GM23338 (cell line): ENCODE measurements around the gene PDK4.

Experiments
- CREB1 ChIP-seq: fragments of 250-450 bp; sonication (Bioruptor Pico); IDR thresholded peaks from 2 replicates; pipeline ENCODE4 v1.5.0; 2020; ENCODE audit warnings: low read depth, mild to moderate bottlenecking, moderate library complexity
- CTCF ChIP-seq, 2 experiments: fragments of 200-600 bp in 1 of 2; sonication (generic) in 1 of 2; conservative IDR thresholded peaks; 2 replicates each; pipeline versions ENCODE4 v1.5.1 to v1.6.1; 2016 to 2017; ENCODE audit warnings: antibody characterized with exemption in 2 of 2, low read depth in 2 of 2, mild to moderate bottlenecking in 2 of 2, moderate library complexity in 1 of 2
- ETS1 ChIP-seq: IDR thresholded peaks from 2 replicates; pipeline ENCODE4 v1.6.1; 2016; ENCODE audit warnings: antibody characterized with exemption
- EZH2 ChIP-seq: fragments of 200-600 bp; sonication (generic); IDR thresholded peaks from one replicate; pipeline ENCODE4 v1.8.0; 2017; ENCODE audit warnings: antibody characterized with exemption, mild to moderate bottlenecking, low read depth; ENCODE audit not compliant: unreplicated experiment
- EZH2phosphoT487 ChIP-seq: fragments of 200-600 bp; sonication (generic); IDR thresholded peaks from one replicate; pipeline ENCODE4 v1.8.1; 2018; ENCODE audit warnings: antibody characterized with exemption; ENCODE audit not compliant: unreplicated experiment
- JUNB ChIP-seq: IDR thresholded peaks from one replicate; pipeline ENCODE4 v1.6.1; 2016; ENCODE audit warnings: antibody characterized with exemption; ENCODE audit not compliant: unreplicated experiment
- NANOG ChIP-seq: IDR thresholded peaks from 2 replicates; pipeline ENCODE4 v1.6.1; 2016; ENCODE audit warnings: antibody characterized with exemption, borderline replicate concordance
- POLR2AphosphoS5 ChIP-seq: IDR thresholded peaks from 2 replicates; pipeline ENCODE4 v1.6.1; 2016; ENCODE audit warnings: antibody characterized with exemption, low read depth
- REST ChIP-seq: IDR thresholded peaks from one replicate; pipeline ENCODE4 v1.6.1; 2018; ENCODE audit warnings: antibody characterized with exemption; ENCODE audit not compliant: unreplicated experiment
- STAT1 ChIP-seq: IDR thresholded peaks from one replicate; pipeline ENCODE4 v1.6.1; 2016; ENCODE audit warnings: antibody characterized with exemption; ENCODE audit not compliant: unreplicated experiment
- ZNF114 ChIP-seq: fragments of 250-450 bp; sonication (Bioruptor Pico); IDR thresholded peaks from 2 replicates; pipeline ENCODE4 v1.5.0; 2020; ENCODE audit warnings: mild to moderate bottlenecking, moderate library complexity
- ZNF331 ChIP-seq: fragments of 250-450 bp; sonication (Bioruptor Pico); IDR thresholded peaks from 2 replicates; pipeline ENCODE4 v1.5.0; 2020; ENCODE audit warnings: low read depth, mild to moderate bottlenecking, moderate library complexity
- ZNF462 ChIP-seq: fragments of 250-450 bp; sonication (Bioruptor Pico); IDR thresholded peaks from 2 replicates; pipeline ENCODE4 v1.5.0; 2020; ENCODE audit warnings: mild to moderate bottlenecking, moderate library complexity

GRCh38 chr7:95579318-95579717, 17.0 kb downstream of the PDK4 start:
- TF ChIP-seq CTCF (conservative IDR thresholded peaks at IDR 0.05; ENCODE audit: low read depth in 2 of 2) (no peak), ETS1 (no peak), EZH2 (no peak), REST (no peak), POLR2AphosphoS5 (no peak), JUNB (no peak), EZH2phosphoT487 (no peak), ZNF462 (CRISPR knock-in tag) (no peak), CREB1 (CRISPR knock-in tag) (no peak), ZNF114 (CRISPR knock-in tag) (no peak), STAT1 (no peak), NANOG (no peak), ZNF331 (CRISPR knock-in tag) (no peak)
